Lower lobe of right lung (tissue), 2 donors: ENCODE data around the gene ENDOG. TPM values are rescaled to one million over a fixed set of nuclear protein-coding genes. Genes with fewer than 3 reads are reported as not detected.
"Not testable (repeated sequence)": the region's sequence is repeated elsewhere in the genome, so short reads cannot be mapped to it uniquely, and the experiment has no call there.

ENCODE experiments used
- ATAC-seq, 2 donors: fragments of 200-7000 bp; cut with Tn5 transposase; one replicate each; pipeline ENCODE4 v1.9.1; 2020 to 2022; ENCODE audit warnings: mild to moderate bottlenecking in 2 of 2, moderate library complexity in 2 of 2
- DNase-seq: peaks from one replicate; pipeline ENCODE4 v3.0.0-alpha.2; 2020
- H3K27ac ChIP-seq: fragments of 200-600 bp; one replicate; pipeline ENCODE4 v1.8.0; 2022
- H3K27me3 ChIP-seq: fragments of 200-600 bp; one replicate; pipeline ENCODE4 v1.8.0; 2022; ENCODE audit warnings: low read depth
- H3K36me3 ChIP-seq: fragments of 200-600 bp; one replicate; pipeline ENCODE4 v1.8.0; 2022; ENCODE audit warnings: mild to moderate bottlenecking
- H3K4me1 ChIP-seq: fragments of 200-600 bp; one replicate; pipeline ENCODE4 v1.8.0; 2022
- H3K4me3 ChIP-seq: fragments of 200-600 bp; one replicate; pipeline ENCODE4 v1.8.0; 2022; ENCODE audit warnings: mild to moderate bottlenecking
- H3K9me3 ChIP-seq: fragments of 200-600 bp; one replicate; pipeline ENCODE4 v1.8.0; 2022
- intact Hi-C: fragments of 100-400 bp; cut with DNase I; formaldehyde crosslinking; loops from one replicate; pipeline ENCODE4 v1.11.0; 2022
- total RNA-seq: library from RNA; stranded (reverse); fragmentation: NEBNext Ultra II Directional; extraction: Animal tissue kit (Norgen Biotek cat#: 25700); gene quantifications from one replicate; pipeline ENCODE4 v1.2.1, GENCODE V29; 2021
- TF ChIP-seq, protein P1 (sequence below): fragments of 200-600 bp; IDR thresholded peaks from one replicate; pipeline ENCODE4 v1.8.0; 2022; ENCODE audit warnings: antibody characterized with exemption, mild to moderate bottlenecking
- donor health status: DM: no; HTN: yes; CAD: no; lungs with severe emphysema.

The ENDOG gene
- total RNA-seq, 1 donor from 2014 or later, result 21.5 TPM

DNA sequence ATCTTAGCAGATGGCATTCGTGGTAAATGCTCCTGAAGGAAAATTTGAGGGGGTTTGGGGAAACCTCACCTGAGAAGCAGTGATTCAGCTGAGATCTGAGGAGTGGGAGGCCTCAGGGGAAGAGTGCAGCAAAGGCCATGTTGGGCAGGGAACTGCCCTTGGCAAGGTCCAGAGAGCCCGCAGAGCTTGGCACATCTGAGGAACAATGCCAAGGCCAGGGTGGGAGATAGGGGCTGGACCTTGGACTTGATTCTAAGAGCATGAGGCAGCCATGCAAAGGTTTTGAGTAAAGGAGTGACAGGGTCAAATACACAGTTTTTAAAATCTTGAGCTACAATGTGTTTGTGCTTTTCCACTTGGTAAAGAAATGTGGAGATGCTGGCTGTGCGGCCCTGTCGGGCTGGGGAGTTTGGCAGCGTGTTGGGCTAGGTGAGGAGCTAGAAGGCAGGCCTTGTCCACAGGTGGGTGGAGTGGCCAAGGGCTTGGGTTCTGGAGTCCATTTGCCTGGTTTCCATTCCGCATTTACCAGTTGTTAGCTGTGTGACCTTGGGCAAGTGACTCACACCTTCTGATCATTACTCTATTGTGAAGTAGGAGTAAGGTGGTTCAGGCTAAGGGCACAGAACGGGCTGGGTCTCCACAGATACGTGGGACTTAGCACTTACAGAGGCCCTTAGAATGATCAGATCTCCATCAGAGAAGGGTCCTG is 25.2 kb upstream of the ENDOG start:
- Histone ChIP-seq H3K9me3 (no peaks in the 10 kb centered on the region), H3K4me1 (peaks cover 9% of the 10 kb centered on the region), H3K27ac (no peak overlapping the region), H3K27me3 (no peaks in the 10 kb centered on the region), H3K4me3 (no peak overlapping the region), H3K36me3 (peaks cover 79% of the 10 kb centered on the region)
- intact Hi-C loops, result no loop called here
- DNase-seq (no peak), ATAC-seq (no peak)
- TF ChIP-seq, protein P1, sequence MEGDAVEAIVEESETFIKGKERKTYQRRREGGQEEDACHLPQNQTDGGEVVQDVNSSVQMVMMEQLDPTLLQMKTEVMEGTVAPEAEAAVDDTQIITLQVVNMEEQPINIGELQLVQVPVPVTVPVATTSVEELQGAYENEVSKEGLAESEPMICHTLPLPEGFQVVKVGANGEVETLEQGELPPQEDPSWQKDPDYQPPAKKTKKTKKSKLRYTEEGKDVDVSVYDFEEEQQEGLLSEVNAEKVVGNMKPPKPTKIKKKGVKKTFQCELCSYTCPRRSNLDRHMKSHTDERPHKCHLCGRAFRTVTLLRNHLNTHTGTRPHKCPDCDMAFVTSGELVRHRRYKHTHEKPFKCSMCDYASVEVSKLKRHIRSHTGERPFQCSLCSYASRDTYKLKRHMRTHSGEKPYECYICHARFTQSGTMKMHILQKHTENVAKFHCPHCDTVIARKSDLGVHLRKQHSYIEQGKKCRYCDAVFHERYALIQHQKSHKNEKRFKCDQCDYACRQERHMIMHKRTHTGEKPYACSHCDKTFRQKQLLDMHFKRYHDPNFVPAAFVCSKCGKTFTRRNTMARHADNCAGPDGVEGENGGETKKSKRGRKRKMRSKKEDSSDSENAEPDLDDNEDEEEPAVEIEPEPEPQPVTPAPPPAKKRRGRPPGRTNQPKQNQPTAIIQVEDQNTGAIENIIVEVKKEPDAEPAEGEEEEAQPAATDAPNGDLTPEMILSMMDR, result no peak

DNA sequence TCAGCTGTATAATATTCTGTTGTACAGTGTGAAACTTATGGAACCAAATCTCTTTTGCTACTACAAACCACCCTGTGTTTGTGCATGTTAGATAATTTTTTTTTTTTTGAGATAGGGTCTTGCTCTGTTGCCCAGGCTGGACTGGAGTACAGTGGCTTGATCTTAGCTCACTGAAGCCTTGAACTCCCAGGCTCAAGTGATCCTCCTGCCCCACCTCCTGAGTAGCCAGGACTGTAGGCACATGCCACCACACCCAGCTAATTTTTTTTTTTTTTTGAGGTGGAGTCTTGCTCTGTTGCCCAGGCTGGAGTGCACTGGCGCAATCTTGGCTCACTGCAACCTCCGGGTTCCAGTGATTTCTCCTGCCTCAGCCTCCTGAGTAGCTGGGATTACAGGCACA is 23.3 kb upstream of the ENDOG start:
- H3K4me1 ChIP-seq, H3K4me3 ChIP-seq, intact Hi-C loops, DNase-seq, H3K27ac ChIP-seq, H3K9me3 ChIP-seq, ATAC-seq, H3K27me3 ChIP-seq: not testable (repeated sequence)
- H3K36me3 ChIP-seq, result peaks cover 98% of the 10 kb centered on the region

DNA sequence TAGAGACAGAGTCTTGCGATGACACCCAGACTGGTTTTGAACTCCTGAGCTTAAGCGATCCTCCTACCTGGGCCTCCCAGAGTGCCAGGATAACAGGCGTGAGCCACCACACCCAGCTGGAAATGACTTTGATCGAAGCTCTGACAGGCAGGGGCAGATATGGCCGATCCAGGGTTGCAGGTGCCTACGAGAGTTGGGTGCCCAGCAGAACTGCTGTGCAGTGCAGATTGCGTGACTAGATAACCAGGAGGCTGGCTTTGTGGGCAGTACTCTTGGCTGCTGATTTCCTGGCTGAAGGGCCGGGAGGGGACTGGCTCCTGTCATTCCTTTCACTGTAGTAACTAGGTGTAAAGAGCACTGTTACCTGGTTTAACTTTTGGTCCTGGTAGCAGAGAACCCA is 19.4 kb upstream of the ENDOG start:
- H3K27me3 ChIP-seq, result no peaks in the 10 kb centered on the region
- peaks cover 98% of the 10 kb centered on the region for H3K36me3 ChIP-seq
- ATAC-seq (no peak), DNase-seq (no peak)
- H3K4me1 ChIP-seq, result no peaks in the 10 kb centered on the region
- H3K27ac ChIP-seq, result no peak overlapping the region
- no peak overlapping the region for H3K4me3 ChIP-seq
- no peaks in the 10 kb centered on the region for H3K9me3 ChIP-seq
- intact Hi-C loops, result no loop called here
- TF ChIP-seq, protein P1, result no peak

DNA sequence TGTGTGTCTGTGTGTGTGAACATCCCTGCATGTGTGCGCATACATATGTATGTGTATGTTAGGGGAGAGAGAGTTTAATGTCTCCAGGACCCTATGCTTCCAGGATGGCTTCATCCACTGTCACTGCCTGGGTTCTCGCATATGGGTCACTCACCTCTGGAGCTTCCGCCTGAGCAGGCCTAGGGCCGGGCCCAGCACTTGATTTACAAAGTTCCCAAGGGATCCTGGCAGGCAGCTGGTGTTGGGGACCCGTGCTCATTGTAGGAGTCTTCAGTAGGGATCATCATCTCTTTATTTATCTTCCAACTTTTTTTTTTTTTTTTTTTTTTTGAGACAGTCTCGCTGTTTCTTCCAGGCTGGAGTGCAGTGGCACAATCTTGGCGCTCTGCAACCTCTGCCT is 18.2 kb upstream of the ENDOG start:
- ATAC-seq, result no peak

DNA sequence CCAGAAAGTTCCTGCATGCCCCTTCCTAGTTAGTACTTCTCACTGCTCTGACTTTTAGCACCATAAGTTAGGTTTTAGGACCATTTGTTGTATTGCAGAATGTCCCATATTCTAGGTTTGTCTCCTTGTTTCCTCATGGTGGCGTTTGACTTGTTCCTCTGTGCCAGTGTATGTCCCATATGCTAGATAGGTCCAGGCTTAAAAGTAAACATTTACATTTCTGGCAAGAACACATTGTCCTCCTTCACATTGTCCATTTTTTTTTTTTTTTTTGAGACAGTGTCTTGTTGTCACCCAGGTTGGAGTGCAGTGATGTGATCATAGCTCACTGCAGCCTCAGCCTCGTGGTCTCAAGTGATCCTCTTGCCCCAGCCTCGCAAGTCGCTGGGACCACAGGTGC is 15.8 kb upstream of the ENDOG start:
- Histone ChIP-seq H3K27ac (no peak overlapping the region), H3K9me3 (no peaks in the 10 kb centered on the region), H3K4me1 (no peaks in the 10 kb centered on the region), H3K27me3 (no peaks in the 10 kb centered on the region), H3K4me3 (no peak overlapping the region), H3K36me3 (peaks cover 98% of the 10 kb centered on the region)
- no peak for DNase-seq
- intact Hi-C loops, result no loop called here
- no peak for ATAC-seq
- TF ChIP-seq, protein P1, result no peak

More for the DNA sequence above, 18.2 kb upstream of the ENDOG start:
- H3K36me3 ChIP-seq, result peaks cover 98% of the 10 kb centered on the region
- no peaks in the 10 kb centered on the region for H3K9me3 ChIP-seq
- intact Hi-C loops, result no loop called here
- DNase-seq, result no peak
- H3K27me3 ChIP-seq, result no peaks in the 10 kb centered on the region
- TF ChIP-seq, protein P1, result no peak
- H3K4me1 ChIP-seq, result no peaks in the 10 kb centered on the region
- no peak overlapping the region for H3K4me3 ChIP-seq
- H3K27ac ChIP-seq, result no peak overlapping the region

DNA sequence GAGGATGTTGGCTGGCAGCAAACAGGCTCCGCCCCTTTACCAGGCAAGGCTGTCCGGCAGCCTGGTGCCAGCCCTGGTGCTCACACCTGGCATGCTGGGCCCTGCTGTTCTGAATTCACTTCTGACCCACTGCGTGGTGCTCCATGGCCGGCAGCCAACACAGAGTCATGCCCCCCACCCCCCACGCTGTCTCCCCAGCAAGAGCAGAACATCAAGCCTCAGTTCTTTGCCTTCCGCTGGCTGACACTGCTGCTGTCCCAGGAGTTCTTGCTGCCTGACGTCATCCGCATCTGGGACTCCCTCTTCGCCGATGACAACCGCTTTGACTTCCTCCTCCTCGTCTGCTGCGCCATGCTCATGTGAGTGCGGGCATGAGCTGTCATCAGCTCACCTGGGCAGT is 12.6 kb upstream of the ENDOG start:
- DNase-seq (no peak), ATAC-seq (no peak)
- H3K9me3 ChIP-seq, result no peaks in the 10 kb centered on the region
- no peak overlapping the region for H3K27ac ChIP-seq
- H3K4me1 ChIP-seq, result no peaks in the 10 kb centered on the region
- H3K36me3 ChIP-seq, result peaks cover 80% of the 10 kb centered on the region
- H3K4me3 ChIP-seq, result no peak overlapping the region
- TF ChIP-seq, protein P1, result no peak
- intact Hi-C loops, result no loop called here
- H3K27me3 ChIP-seq, result no peaks in the 10 kb centered on the region
